SK-N-SH (cell line): Measurements from ENCODE around the gene S1PR2. TPM values are rescaled to one million over a fixed set of nuclear protein-coding genes. Genes with fewer than 3 reads are reported as not detected.

ENCODE experiments used
- CTCF ChIA-PET: fragments of 300-600, 350-600 bp; formaldehyde crosslinking; extraction: SDS; loops from one replicate; lab custom pipeline; 2021; lab: Yijun Ruan, JAX
- POLR2A ChIA-PET: fragments of 350-600 bp; sonication (Branson Sonifier 250); formaldehyde crosslinking; extraction: SDS; loops from one replicate; lab custom pipeline; 2020; ENCODE audit warnings: antibody characterized with exemption, inconsistent platforms; lab: Yijun Ruan, JAX
- DNase-seq: peaks from one replicate; pipeline ENCODE4 v3.0.0; 2012
- H2AFZ ChIP-seq: fragments of 200-600 bp; sonication (generic); 2 replicates; pipeline ENCODE4 v1.8.1; 2016; ENCODE audit warnings: antibody characterized with exemption, mild to moderate bottlenecking, low read depth
- H3F3A ChIP-seq: fragments of 200-600 bp; sonication (generic); replicated peaks from 2 replicates; pipeline ENCODE3; 2016; ENCODE audit warnings: antibody characterized with exemption, mild to moderate bottlenecking; ENCODE audit not compliant: insufficient read depth
- H3K27ac ChIP-seq, 2 experiments: fragments of 200-500 bp in 1 of 2; fragments of 200-600 bp in 1 of 2; sonication (Bioruptor generic) in 1 of 2; sonication (generic), shearing (Covaris generic) in 1 of 2; 2 replicates each; pipeline versions ENCODE4 v1.5.1 to v1.6.1; 2014 to 2016; ENCODE audit warnings: low read depth in 2 of 2, inconsistent platforms in 1 of 2, low read length in 1 of 2, mild to moderate bottlenecking in 1 of 2, mixed read lengths in 1 of 2
- H3K27me3 ChIP-seq: fragments of 200-600 bp; sonication (generic), shearing (Covaris generic); 2 replicates; pipeline ENCODE4 v1.6.1; 2016; ENCODE audit warnings: mixed run types; ENCODE audit not compliant: insufficient read depth
- H3K36me3 ChIP-seq, 2 experiments: fragments of 200-500 bp in 1 of 2; fragments of 200-600 bp in 1 of 2; sonication (Bioruptor generic) in 1 of 2; sonication (generic) in 1 of 2; replicated peaks in 1 of 2; 2 replicates each; pipeline versions ENCODE3 to v1.5.1; 2014 to 2016; ENCODE audit warnings: low read length in 1 of 2, mild to moderate bottlenecking in 1 of 2; ENCODE audit not compliant: insufficient read depth in 2 of 2, control insufficient read depth in 1 of 2
- H3K4me1 ChIP-seq, 2 experiments: fragments of 200-500 bp in 1 of 2; fragments of 200-600 bp in 1 of 2; sonication (Bioruptor generic) in 1 of 2; sonication (generic), shearing (Covaris generic) in 1 of 2; 2 replicates each; pipeline versions ENCODE4 v1.5.1 to v1.6.1; 2014 to 2016; ENCODE audit warnings: low read depth in 1 of 2, low read length in 1 of 2, mixed run types in 1 of 2; ENCODE audit not compliant: insufficient read depth in 2 of 2, control insufficient read depth in 1 of 2
- H3K4me2 ChIP-seq: fragments of 200-600 bp; sonication (generic), shearing (Covaris generic); 2 replicates; pipeline ENCODE4 v1.6.1; 2017; ENCODE audit warnings: mixed run types
- H3K4me3 ChIP-seq, 2 experiments: fragments of 200-500 bp in 1 of 2; fragments of 200-600 bp in 1 of 2; sonication (Bioruptor generic) in 1 of 2; sonication (generic), shearing (Covaris generic) in 1 of 2; 2 replicates each; pipeline versions ENCODE4 v1.5.1 to v1.8.1; 2014 to 2016; ENCODE audit warnings: low read depth in 2 of 2, inconsistent platforms in 1 of 2, low read length in 1 of 2, mild to moderate bottlenecking in 1 of 2, mixed read lengths in 1 of 2, moderate library complexity in 1 of 2
- H3K79me2 ChIP-seq: fragments of 200-600 bp; sonication (generic); 2 replicates; pipeline ENCODE4 v1.8.1; 2017; ENCODE audit warnings: mild to moderate bottlenecking; ENCODE audit not compliant: insufficient read depth
- H3K9ac ChIP-seq: fragments of 200-600 bp; sonication (generic); 2 replicates; pipeline ENCODE4 v1.6.1; 2017; ENCODE audit warnings: mixed run types
- H3K9me2 ChIP-seq: fragments of 200-600 bp; sonication (generic); 2 replicates; pipeline ENCODE4 v1.6.1; 2017; ENCODE audit warnings: mixed run types
- H3K9me3 ChIP-seq: fragments of 200-600 bp; sonication (generic); 2 replicates; pipeline ENCODE4 v1.6.1; 2017; ENCODE audit warnings: mixed run types, mild to moderate bottlenecking, moderate library complexity
- H4K20me1 ChIP-seq: fragments of 200-600 bp; sonication (generic); 2 replicates; pipeline ENCODE4 v1.6.1; 2017; ENCODE audit warnings: mild to moderate bottlenecking, mixed run types; ENCODE audit not compliant: insufficient read depth
- CHD2 ChIP-seq: fragments of 150-350 bp; IDR thresholded peaks from 2 replicates; pipeline ENCODE4 v1.6.1; 2018; ENCODE audit warnings: low read length; ENCODE audit not compliant: partially characterized antibody
- EZH2phosphoT487 ChIP-seq: fragments of 200-600 bp; sonication (generic); IDR thresholded peaks from 2 replicates; pipeline ENCODE4 v1.6.1; 2017; ENCODE audit warnings: low read depth, mixed run types, mild to moderate bottlenecking, antibody characterized with exemption, moderate library complexity, borderline replicate concordance
- FOSL2 ChIP-seq: IDR thresholded peaks from 2 replicates; pipeline ENCODE4 v1.4.0; 2012; ENCODE audit warnings: low read depth, mild to moderate bottlenecking, moderate library complexity, borderline replicate concordance
- FOXJ3 ChIP-seq: sonication (generic); formaldehyde crosslinking; IDR thresholded peaks from 2 replicates; pipeline ENCODE4 v1.5.1; 2020; ENCODE audit warnings: mild to moderate bottlenecking, missing genetic modification reagents
- GABPA ChIP-seq: IDR thresholded peaks from 2 replicates; pipeline ENCODE4 v1.4.0; 2012; ENCODE audit warnings: low read depth, mild to moderate bottlenecking
- MEF2A ChIP-seq: IDR thresholded peaks from 2 replicates; pipeline ENCODE4 v1.4.0; 2012; ENCODE audit warnings: low read depth, borderline replicate concordance
- MXI1 ChIP-seq: IDR thresholded peaks from 2 replicates; pipeline ENCODE4 v1.6.1; 2012; ENCODE audit warnings: mild to moderate bottlenecking, low read depth, low read length, improper control_type of control experiment
- NRF1 ChIP-seq: IDR thresholded peaks from 2 replicates; pipeline ENCODE4 v1.6.1; 2012; ENCODE audit warnings: low read depth, mild to moderate bottlenecking, low read length
- SIN3A ChIP-seq: IDR thresholded peaks from 2 replicates; pipeline ENCODE4 v1.6.1; 2012; ENCODE audit warnings: low read depth, mild to moderate bottlenecking, low read length, moderate library complexity, borderline replicate concordance
- SMC3 ChIP-seq: IDR thresholded peaks from 2 replicates; pipeline ENCODE4 v1.6.1; 2012; ENCODE audit warnings: low read depth, low read length, improper control_type of control experiment
- TCF12 ChIP-seq: IDR thresholded peaks from 2 replicates; pipeline ENCODE4 v1.4.0; 2012
- USF2 ChIP-seq: fragments of 150-350 bp; IDR thresholded peaks from 2 replicates; pipeline ENCODE4 v1.6.1; 2017; ENCODE audit warnings: antibody characterized with exemption, low read length, low read depth, borderline replicate concordance
- WGBS: methylation state at CpG from one replicate; pipeline ENCODE4 v1.1.6; 2017; ENCODE audit warnings: low lambda C conversion rate; 5-methylcytosine and 5-hydroxymethylcytosine counted together
- polyA plus RNA-seq, 3 experiments: library from polyadenylated mRNA; depleted of rRNA; stranded (reverse); fragments of >200 nt; gene quantifications; 2 replicates each; pipeline ENCODE4 v1.2.3, GENCODE V29; 2012
- TF ChIP-seq, protein P1 (sequence below): IDR thresholded peaks from 2 replicates; pipeline ENCODE4 v1.4.0; 2012; ENCODE audit warnings: low read depth, borderline replicate concordance

The S1PR2 gene
- polyA plus RNA-seq, 1 of the 3 experiments (the other 2 are of a cell fraction), result 3.6 TPM

GRCh38 chr19:10184636-10185035 is 46.5 kb downstream of the S1PR2 start (continued):
- no peak for TF ChIP-seq MXI1

DNA sequence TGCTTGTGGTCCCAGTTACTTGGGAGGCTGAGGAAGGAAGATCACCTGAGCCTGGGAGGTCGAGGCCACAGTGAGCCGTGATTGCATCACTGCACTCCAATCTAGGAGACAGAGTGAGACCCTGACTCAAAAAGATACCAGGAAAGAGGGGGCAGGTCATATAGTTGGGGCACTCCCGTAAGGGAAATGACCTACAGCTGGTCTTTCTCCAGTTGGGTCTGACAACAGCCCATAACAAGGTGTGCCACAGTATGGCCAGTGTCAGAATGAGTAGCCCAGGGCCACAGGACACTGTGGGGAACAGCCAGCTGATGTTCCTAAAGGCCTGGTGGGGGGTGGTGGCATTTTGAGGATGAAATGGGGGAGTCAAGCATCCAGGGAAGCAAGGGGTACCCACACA is 47.2 kb downstream of the S1PR2 start:
- Histone ChIP-seq H3K27me3 (no peaks in the 10 kb centered on the region), H3K9me3 (no peaks in the 10 kb centered on the region), H3K79me2 (peaks cover 83% of the 10 kb centered on the region), H3K4me2 (no peak overlapping the region), H2AFZ (no peak overlapping the region), H3K4me3 (no peak overlapping the region), H3K9ac (no peak overlapping the region), H3K36me3 (peaks cover 11 to 18% of the 10 kb centered on the region in 2 experiments), H3K27ac (no peak overlapping the region), H4K20me1 (peaks cover 19% of the 10 kb centered on the region; the same call in 1 of the 2 replicates), H3K9me2 (no peaks in the 10 kb centered on the region), H3K4me1 (no peaks in the 10 kb centered on the region; a peak in 1 of 4 replicates), H3F3A (no peaks in the 10 kb centered on the region)
- ChIA-PET CTCF (interaction anchor here (0.6 to 3.7 kb wide), 2 partner anchors 66 to 205 kb away, joined by 4 to 15 read pairs; no protein-coding TSS in a partner anchor), POLR2A (no interaction called here)
- 94% methylated on average over 3 of the region's 3 CpGs for WGBS
- no peak for DNase-seq
- TF ChIP-seq FOSL2 (no peak), GABPA (no peak), CHD2 (no peak), SIN3A (no peak), SMC3 (no peak), USF2 (no peak), NRF1 (no peak), TCF12 (no peak), FOXJ3 (CRISPR knock-in tag) (no peak), EZH2phosphoT487 (no peak), MEF2A (no peak), MXI1 (no peak)
- TF ChIP-seq, protein P1, sequence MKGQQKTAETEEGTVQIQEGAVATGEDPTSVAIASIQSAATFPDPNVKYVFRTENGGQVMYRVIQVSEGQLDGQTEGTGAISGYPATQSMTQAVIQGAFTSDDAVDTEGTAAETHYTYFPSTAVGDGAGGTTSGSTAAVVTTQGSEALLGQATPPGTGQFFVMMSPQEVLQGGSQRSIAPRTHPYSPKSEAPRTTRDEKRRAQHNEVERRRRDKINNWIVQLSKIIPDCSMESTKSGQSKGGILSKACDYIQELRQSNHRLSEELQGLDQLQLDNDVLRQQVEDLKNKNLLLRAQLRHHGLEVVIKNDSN, result no peak

- no peaks in the 10 kb centered on the region; a peak in 1 of 4 replicates for H3K4me1 ChIP-seq
- no peak for DNase-seq
- 95% methylated on average over 10 of the region's 10 CpGs for WGBS
- H3K27ac ChIP-seq, result no peak overlapping the region
- no peaks in the 10 kb centered on the region for H3K9me3 ChIP-seq
- H3K27me3 ChIP-seq, result no peaks in the 10 kb centered on the region
- no peak overlapping the region for H3K9ac ChIP-seq
- peaks cover 10% of the 10 kb centered on the region; the same call in 1 of the 2 replicates for H4K20me1 ChIP-seq
- no peak overlapping the region for H3K4me3 ChIP-seq
- H3K79me2 ChIP-seq, result peaks cover 79% of the 10 kb centered on the region
- H3K4me2 ChIP-seq, result no peak overlapping the region
- CTCF ChIA-PET, result interaction anchor here (1.4 to 3.7 kb wide), 2 partner anchors 67 to 233 kb away, joined by 4 to 15 read pairs; no protein-coding TSS in a partner anchor
- no peaks in the 10 kb centered on the region for H3F3A ChIP-seq
- TF ChIP-seq EZH2phosphoT487 (no peak), NRF1 (no peak)
- TF ChIP-seq, protein P1, result no peak
- H2AFZ ChIP-seq, result no peak overlapping the region
- H3K36me3 ChIP-seq, result peaks cover 11 to 18% of the 10 kb centered on the region in 2 experiments
- POLR2A ChIA-PET, result no interaction called here
- H3K9me2 ChIP-seq, result no peaks in the 10 kb centered on the region
Observed at GRCh38 chr19:10182847-10183246, 48.3 kb downstream of the S1PR2 start.
